Measurements from ENCODE around the gene MACROD2. TPM values are rescaled to one million over a fixed set of nuclear protein-coding genes. Genes with fewer than 3 reads are reported as not detected.

Gene MACROD2
- total RNA-seq, 1 experiment from 2014 or later = 1.6 TPM

DNA sequence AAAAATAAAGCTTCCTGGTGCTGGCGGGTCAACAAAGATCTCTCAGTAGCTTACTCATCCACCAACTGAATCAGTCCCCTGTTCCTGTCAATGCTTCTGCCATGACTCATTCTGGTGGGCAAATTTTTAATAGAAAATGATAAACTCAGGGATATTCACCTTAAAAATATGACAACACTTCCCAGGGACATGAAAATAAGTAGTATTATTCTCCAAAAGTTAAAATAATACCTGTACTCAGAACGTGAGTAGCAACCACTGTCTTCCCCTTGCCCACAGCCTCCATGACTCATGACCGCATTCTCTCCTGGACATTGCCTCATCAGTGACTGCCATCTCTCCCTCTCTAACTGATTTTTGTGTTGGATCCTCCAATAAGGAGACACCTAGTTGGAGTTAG, 2025.7 kb downstream of the MACROD2 start:
- Histone ChIP-seq H3K4me2 (ENCODE audit: insufficient read depth, insufficient read length, low read length) (no peak overlapping the region), H3K23me2 (ENCODE audit: insufficient read length, low read depth, low read length, poor library complexity, severe bottlenecking) (no peaks in the 10 kb centered on the region), H3K27ac (ENCODE audit: insufficient read length, low read depth, low read length) (no peak overlapping the region), H3K56ac (ENCODE audit: insufficient read length, low read depth, low read length) (no peak overlapping the region), H4K8ac (replicated peaks; ENCODE audit: insufficient read length, low read depth, low read length) (no peak overlapping the region), H3K27me3 (ENCODE audit: insufficient read depth, low read length) (no peaks in the 10 kb centered on the region), H2AK5ac (ENCODE audit: insufficient read length, low read length) (no peak overlapping the region), H2BK120ac (ENCODE audit: low read depth, low read length, poor library complexity, severe bottlenecking) (no peak overlapping the region), H2BK5ac (ENCODE audit: insufficient read length, low read length) (no peak overlapping the region), H4K20me1 (ENCODE audit: control insufficient read depth, insufficient read depth, insufficient read length) (no peaks in the 10 kb centered on the region), H4K91ac (ENCODE audit: insufficient read length, low read depth, low read length) (no peak overlapping the region), H3K23ac (ENCODE audit: insufficient read length, low read depth, low read length) (no peak overlapping the region), H3K4me1 (ENCODE audit: insufficient read depth, low read length) (no peaks in the 10 kb centered on the region), H2BK12ac (ENCODE audit: insufficient read length, low read depth, low read length) (no peak overlapping the region), H3K9me3 (ENCODE audit: control insufficient read depth, low read depth, low read length) (no peaks in the 10 kb centered on the region), H3T11ph (ENCODE audit: low read length) (no peak overlapping the region), H3K9ac (ENCODE audit: extremely low read depth, insufficient read length, low read length) (no peak overlapping the region), H3K79me1 (ENCODE audit: insufficient read depth, low read depth, low read length, poor library complexity, severe bottlenecking) (no peaks in the 10 kb centered on the region), H3K14ac (ENCODE audit: insufficient read depth, low read length) (no peak overlapping the region), H2AFZ (ENCODE audit: low read length) (no peak overlapping the region), H4K5ac (ENCODE audit: insufficient read length, low read depth, low read length) (no peak overlapping the region), H3K4ac (ENCODE audit: low read depth, low read length) (no peak overlapping the region), H2BK15ac (ENCODE audit: low read depth, low read length) (no peak overlapping the region), H3K18ac (ENCODE audit: insufficient read length, low read depth, low read length) (no peak overlapping the region), H2BK20ac (ENCODE audit: low read depth, low read length, poor library complexity, severe bottlenecking) (no peak overlapping the region), H3K79me2 (ENCODE audit: insufficient read depth, low read length) (no peaks in the 10 kb centered on the region)
- TF ChIP-seq CTCF (conservative IDR thresholded peaks at IDR 0.05) = no peak
- Mint-ChIP-seq H3K4me3 (no peak overlapping the region), H3K4me1 (peaks cover 24 to 25% of the 10 kb centered on the region in 2 experiments), H3K9me3 (no peaks in the 10 kb centered on the region; a peak in 1 of 5 replicates), H3K27me3 (ENCODE audit: low read depth) (no peaks in the 10 kb centered on the region), H3K36me3 (ENCODE audit: insufficient read depth in 1 of 3, low read depth in 3 of 3) (peaks cover 0 to 4% (median under 1%) of the 10 kb centered on the region in 3 experiments; a peak in 1 of 7 replicates), H3K27ac (no peak overlapping the region)
- no peak for DNase-seq
- WGBS (ENCODE audit: extremely low coverage, insufficient read length, low lambda C conversion rate) = no CpG with 5 or more reads among the region's 3 CpGs

Data from H9 (cell line).